CD4-positive, alpha-beta T cell (primary cell): Measurements from ENCODE around the gene RPS16. TPM values are rescaled to one million over a fixed set of nuclear protein-coding genes. Genes with fewer than 3 reads are reported as not detected.
A peak's percentile ranks its signal among the peaks of the same experiment; 100 is the strongest.

Experiments used
- ATAC-seq: fragments of 200-7000 bp; cut with Tn5 transposase; one replicate; pipeline ENCODE4 v1.10.0; 2022; ENCODE audit warnings: mild to moderate bottlenecking; ENCODE audit not compliant: poor library complexity
- CTCF ChIA-PET: fragments of 350-600 bp; sonication (Branson Sonifier 250); formaldehyde crosslinking; loops from one replicate; lab custom pipeline; 2021; ENCODE audit warnings: antibody characterized with exemption, inconsistent platforms; lab: Charles Lee
- POLR2A ChIA-PET: fragments of 350-600 bp; sonication (Branson Sonifier 250); formaldehyde crosslinking; loops from one replicate; lab custom pipeline; 2021; ENCODE audit warnings: antibody characterized with exemption, inconsistent platforms; lab: Charles Lee
- DNase-seq, 14 experiments: peaks; one replicate each; pipeline ENCODE4 v3.0.0-alpha.2; 2013 to 2020; ENCODE audit warnings: mixed read lengths in 2 of 14
- H3K27ac ChIP-seq, 2 donors: one replicate each; pipeline versions ENCODE4 v1.5.1 to v1.7.0; 2013; ENCODE audit warnings: low read length in 2 of 2, low read depth in 1 of 2, mild to moderate bottlenecking in 1 of 2
- H3K27me3 ChIP-seq, 2 experiments: 1 replicate in 1 of 2; 2 replicates in 1 of 2; pipeline versions ENCODE4 v1.6.1 to v1.7.0; 2013; ENCODE audit warnings: low read length in 2 of 2, control low read depth in 1 of 2, mild to moderate bottlenecking in 1 of 2, moderate library complexity in 1 of 2; ENCODE audit not compliant: insufficient read depth in 2 of 2, control insufficient read depth in 1 of 2
- H3K36me3 ChIP-seq: one replicate; pipeline ENCODE4 v1.6.1; 2013; ENCODE audit warnings: low read length, control low read depth; ENCODE audit not compliant: insufficient read depth
- H3K4me1 ChIP-seq: one replicate; pipeline ENCODE4 v1.6.1; 2013; ENCODE audit warnings: low read length, control low read depth; ENCODE audit not compliant: insufficient read depth
- H3K4me3 ChIP-seq: one replicate; pipeline ENCODE4 v1.5.1; 2013; ENCODE audit warnings: mild to moderate bottlenecking, low read length, moderate library complexity
- H3K9me3 ChIP-seq, 2 experiments: 1 replicate in 1 of 2; 2 replicates in 1 of 2; pipeline versions ENCODE4 v1.6.1 to v1.7.0; 2013; ENCODE audit warnings: low read length in 2 of 2, mild to moderate bottlenecking in 2 of 2, control low read depth in 1 of 2, moderate library complexity in 1 of 2; ENCODE audit not compliant: control insufficient read depth in 1 of 2, insufficient read depth in 1 of 2
- H3K27ac Mint-ChIP-seq: one replicate; pipeline ENCODE4 v1.8.0; 2020; ENCODE audit warnings: mixed read lengths
- H3K27me3 Mint-ChIP-seq: one replicate; pipeline ENCODE4 v1.8.0; 2021; ENCODE audit warnings: mixed read lengths
- H3K36me3 Mint-ChIP-seq: one replicate; pipeline ENCODE4 v1.8.0; 2021; ENCODE audit warnings: low read depth, mixed read lengths
- H3K4me1 Mint-ChIP-seq: one replicate; pipeline ENCODE4 v1.8.0; 2021; ENCODE audit warnings: low read depth, mixed read lengths
- H3K4me3 Mint-ChIP-seq: one replicate; pipeline ENCODE4 v1.8.0; 2020; ENCODE audit warnings: mild to moderate bottlenecking, mixed read lengths
- H3K9me3 Mint-ChIP-seq: one replicate; pipeline ENCODE4 v1.8.0; 2020; ENCODE audit warnings: mixed read lengths
- intact Hi-C, 2 experiments: fragments of 100-400 bp; cut with DNase I in 1 of 2; cut with micrococcal nuclease in 1 of 2; formaldehyde crosslinking; loops; one replicate each; pipeline versions ENCODE4 v1.15.1 to v1.9.0; 2023 to 2025; cut with DNase I, micrococcal nuclease
- total RNA-seq, 174 experiments: library from RNA in 2 of 174; stranded (reverse) in 2 of 174; gene quantifications; one replicate each; pipeline ENCODE4 v1.2.3 and lab custom pipeline; 2021 to 2026
- TF ChIP-seq, protein P1 (sequence below): fragments of 200-600 bp; IDR thresholded peaks from one replicate; pipeline ENCODE4 v1.8.0; 2022; ENCODE audit warnings: antibody characterized with exemption, mild to moderate bottlenecking

The RPS16 gene
- total RNA-seq, 2 experiments from 2014 or later = 4,625 to 4,839 TPM

DNA sequence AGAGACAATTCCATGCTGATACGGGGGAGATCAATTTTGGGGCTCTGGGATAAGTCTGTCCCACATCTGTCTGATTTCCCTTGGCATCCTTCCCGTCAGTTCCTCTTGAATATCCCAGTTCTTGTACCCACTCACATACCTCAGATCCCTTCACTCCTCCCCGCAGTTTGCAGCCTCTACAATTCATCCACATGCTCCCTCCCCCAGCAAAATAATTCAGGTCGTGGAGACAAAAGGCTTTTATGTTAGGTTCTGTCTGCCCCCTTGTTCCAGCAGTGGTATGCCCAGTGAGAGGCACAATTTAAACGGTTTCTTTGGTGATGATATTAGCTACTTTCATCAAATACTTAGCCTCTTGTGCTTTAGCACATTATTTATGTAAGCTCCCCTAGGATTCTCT is 9.6 kb downstream of the RPS16 start:
- ATAC-seq = no peak
- intact Hi-C loops = no loop called here
- POLR2A ChIA-PET = interaction anchor here (3.1 kb wide), 1 partner anchor 9 kb away, joined by 27 read pairs; the partner anchor contains the start of gene RPS16
- TF ChIP-seq, protein P1, sequence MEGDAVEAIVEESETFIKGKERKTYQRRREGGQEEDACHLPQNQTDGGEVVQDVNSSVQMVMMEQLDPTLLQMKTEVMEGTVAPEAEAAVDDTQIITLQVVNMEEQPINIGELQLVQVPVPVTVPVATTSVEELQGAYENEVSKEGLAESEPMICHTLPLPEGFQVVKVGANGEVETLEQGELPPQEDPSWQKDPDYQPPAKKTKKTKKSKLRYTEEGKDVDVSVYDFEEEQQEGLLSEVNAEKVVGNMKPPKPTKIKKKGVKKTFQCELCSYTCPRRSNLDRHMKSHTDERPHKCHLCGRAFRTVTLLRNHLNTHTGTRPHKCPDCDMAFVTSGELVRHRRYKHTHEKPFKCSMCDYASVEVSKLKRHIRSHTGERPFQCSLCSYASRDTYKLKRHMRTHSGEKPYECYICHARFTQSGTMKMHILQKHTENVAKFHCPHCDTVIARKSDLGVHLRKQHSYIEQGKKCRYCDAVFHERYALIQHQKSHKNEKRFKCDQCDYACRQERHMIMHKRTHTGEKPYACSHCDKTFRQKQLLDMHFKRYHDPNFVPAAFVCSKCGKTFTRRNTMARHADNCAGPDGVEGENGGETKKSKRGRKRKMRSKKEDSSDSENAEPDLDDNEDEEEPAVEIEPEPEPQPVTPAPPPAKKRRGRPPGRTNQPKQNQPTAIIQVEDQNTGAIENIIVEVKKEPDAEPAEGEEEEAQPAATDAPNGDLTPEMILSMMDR = no peak
- Histone ChIP-seq H3K27ac (no peak overlapping the region), H3K27me3 (no peaks in the 10 kb centered on the region), H3K9me3 (no peaks in the 10 kb centered on the region), H3K4me1 (peaks cover 14% of the 10 kb centered on the region), H3K36me3 (peaks cover 20% of the 10 kb centered on the region), H3K4me3 (no peak overlapping the region)
- no peaks in the 10 kb centered on the region for H3K27me3 Mint-ChIP-seq
- peaks cover 35% of the 10 kb centered on the region for H3K36me3 Mint-ChIP-seq
- H3K9me3 Mint-ChIP-seq = no peaks in the 10 kb centered on the region
- peaks cover 9% of the 10 kb centered on the region for H3K4me1 Mint-ChIP-seq
- H3K4me3 Mint-ChIP-seq = no peak overlapping the region
- H3K27ac Mint-ChIP-seq = peak overlapping the region; percentile 10
- CTCF ChIA-PET = interaction anchor here (1.5 to 2.2 kb wide), 2 partner anchors 14 to 28 kb away, joined by 6 to 8 read pairs; partner anchors contain the start of gene PLEKHG2
- DNase-seq = no peak

DNA sequence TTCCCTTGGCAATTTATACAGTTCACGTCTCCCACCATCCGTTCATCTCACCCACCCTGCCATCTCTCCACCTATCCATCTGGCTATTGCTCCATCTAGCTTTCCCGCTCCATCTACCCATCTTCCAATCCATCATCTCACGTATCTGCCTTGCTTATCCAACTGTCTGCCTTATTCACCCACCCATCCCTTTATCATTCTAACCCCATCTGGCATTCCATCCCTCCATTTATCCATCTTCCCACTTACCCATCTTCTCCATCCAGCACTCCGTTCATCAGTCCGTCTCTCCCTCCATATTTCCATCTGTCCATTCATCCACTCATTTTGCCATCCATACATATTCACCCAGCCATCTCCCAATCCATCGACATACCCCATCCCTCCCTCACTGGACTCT is 10.0 kb downstream of the RPS16 start:
- no peaks in the 10 kb centered on the region for H3K27me3 ChIP-seq
- H3K4me3 ChIP-seq = no peak overlapping the region
- Mint-ChIP-seq H3K27ac (peak overlapping the region; percentile 10), H3K36me3 (peaks cover 30% of the 10 kb centered on the region), H3K4me3 (no peak overlapping the region), H3K27me3 (no peaks in the 10 kb centered on the region), H3K4me1 (peaks cover 4% of the 10 kb centered on the region), H3K9me3 (no peaks in the 10 kb centered on the region)
- ChIA-PET POLR2A (interaction anchor here (3.1 kb wide), 1 partner anchor 10 kb away, joined by 27 read pairs; the partner anchor contains the start of gene RPS16), CTCF (interaction anchor here (2.2 kb wide), 1 partner anchor 14 kb away, joined by 8 read pairs; the partner anchor contains the start of gene PLEKHG2)
- H3K27ac ChIP-seq = no peak overlapping the region
- intact Hi-C loops = no loop called here
- peaks cover 10% of the 10 kb centered on the region for H3K4me1 ChIP-seq
- no peak for ATAC-seq
- peaks cover 20% of the 10 kb centered on the region for H3K36me3 ChIP-seq
- no peaks in the 10 kb centered on the region for H3K9me3 ChIP-seq
- no peak for DNase-seq
- TF ChIP-seq, protein P1 = no peak

DNA sequence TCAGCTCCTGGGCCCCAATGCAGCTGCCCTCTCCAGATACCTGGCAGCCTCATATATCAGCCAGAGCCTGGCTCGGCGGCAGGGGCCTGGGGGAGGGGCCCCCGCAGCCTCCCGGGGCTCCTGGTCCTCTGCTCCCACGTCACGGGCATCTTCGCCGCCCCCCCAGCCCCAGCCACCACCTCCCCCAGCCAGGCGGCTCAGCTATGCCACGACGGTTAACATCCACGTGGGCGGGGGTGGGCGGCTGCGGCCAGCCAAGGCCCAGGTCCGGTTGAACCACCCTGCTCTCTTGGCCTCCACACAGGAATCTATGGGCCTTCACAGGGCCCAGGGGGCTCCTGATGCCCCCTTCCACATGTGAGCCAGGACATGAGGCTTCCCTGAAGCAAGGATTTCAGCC is 10.8 kb downstream of the RPS16 start:
- ChIA-PET POLR2A (interaction anchor here (0.9 to 3.1 kb wide), 3 partner anchors 11 to 26 kb away, joined by 3 to 27 read pairs (median 9); partner anchors contain the start of gene RPS16), CTCF (no interaction called here)
- peaks cover 20% of the 10 kb centered on the region for H3K36me3 ChIP-seq
- intact Hi-C loops = no loop called here
- ATAC-seq = no peak
- Mint-ChIP-seq H3K4me1 (no peaks in the 10 kb centered on the region), H3K9me3 (no peaks in the 10 kb centered on the region), H3K36me3 (peaks cover 35% of the 10 kb centered on the region), H3K27me3 (no peaks in the 10 kb centered on the region), H3K27ac (no peak overlapping the region), H3K4me3 (no peak overlapping the region)
- H3K9me3 ChIP-seq = no peaks in the 10 kb centered on the region
- no peak overlapping the region for H3K27ac ChIP-seq
- H3K27me3 ChIP-seq = no peaks in the 10 kb centered on the region
- TF ChIP-seq, protein P1 = no peak
- peaks cover 3% of the 10 kb centered on the region for H3K4me1 ChIP-seq
- DNase-seq = peak in 1 of 14 experiments; percentile 42
- no peak overlapping the region for H3K4me3 ChIP-seq
